ENCODE measurements around the gene ZFP90.

- TF ChIP-seq CTCF (IDR thresholded peaks at IDR 0.05) (peak in 1 of 6 experiments; percentile 17), POLR2A (IDR thresholded peaks at IDR 0.05) (peak in 2 of 4 donors; percentile 48 to 66)
These were observed at the start of gene ZFP90 for GRCh38 chr16:68538880-68539701.
